OCI-LY1 (cell line): Measurements from ENCODE around the gene CDH23.

ENCODE experiments used
- H2AFZ ChIP-seq: fragments of 200-600 bp; sonication (generic), shearing (Covaris generic); 2 replicates; pipeline ENCODE4 v1.6.0; 2014; ENCODE audit warnings: antibody characterized with exemption, mild to moderate bottlenecking, low read length
- H3F3A ChIP-seq: fragments of 200-600 bp; sonication (generic), shearing (Covaris generic); 2 replicates; pipeline ENCODE4 v1.6.0; 2014; ENCODE audit warnings: mild to moderate bottlenecking, antibody characterized with exemption, low read length, moderate library complexity; ENCODE audit not compliant: insufficient read depth
- H3K27ac ChIP-seq: fragments of 200-600 bp; sonication (generic); 2 replicates; pipeline ENCODE4 v1.5.1; 2014; ENCODE audit warnings: low read length, mixed run types, mild to moderate bottlenecking, low read depth; ENCODE audit not compliant: poor library complexity, severe bottlenecking
- H3K27me3 ChIP-seq: fragments of 200-600 bp; sonication (generic); 2 replicates; pipeline ENCODE4 v1.6.0; 2014; ENCODE audit warnings: antibody characterized with exemption, mild to moderate bottlenecking, low read length, moderate library complexity; ENCODE audit not compliant: insufficient read depth
- H3K36me3 ChIP-seq: fragments of 200-600 bp; sonication (generic); 2 replicates; pipeline ENCODE4 v1.6.1; 2014; ENCODE audit warnings: mild to moderate bottlenecking, antibody characterized with exemption, low read length, moderate library complexity, mixed read lengths; ENCODE audit not compliant: insufficient read depth
- H3K4me1 ChIP-seq: fragments of 200-600 bp; sonication (generic); 2 replicates; pipeline ENCODE4 v1.5.1; 2014; ENCODE audit warnings: mild to moderate bottlenecking, low read length, moderate library complexity; ENCODE audit not compliant: insufficient read depth, severe bottlenecking
- H3K4me2 ChIP-seq: fragments of 200-600 bp; sonication (generic), shearing (Covaris generic); 2 replicates; pipeline ENCODE4 v1.6.1; 2014; ENCODE audit warnings: low read length
- H3K4me3 ChIP-seq: fragments of 200-600 bp; sonication (generic); 2 replicates; pipeline ENCODE4 v1.5.1; 2014; ENCODE audit warnings: low read length, low read depth, mild to moderate bottlenecking, mixed read lengths; ENCODE audit not compliant: poor library complexity, severe bottlenecking
- H3K79me2 ChIP-seq: fragments of 200-600 bp; shearing (Covaris generic); 2 replicates; pipeline ENCODE4 v1.6.1; 2016; ENCODE audit warnings: mixed run types, low read length, mixed read lengths; ENCODE audit not compliant: insufficient read depth
- H3K9ac ChIP-seq: fragments of 200-600 bp; sonication (generic), shearing (Covaris generic); 2 replicates; pipeline ENCODE4 v1.6.1; 2014; ENCODE audit warnings: mild to moderate bottlenecking, low read length, mixed read lengths
- H3K9me2 ChIP-seq: fragments of 200-600 bp; sonication (generic), shearing (Covaris generic); 2 replicates; pipeline ENCODE4 v1.6.1; 2014; ENCODE audit warnings: low read depth, mild to moderate bottlenecking, low read length, mixed read lengths
- H3K9me3 ChIP-seq: fragments of 200-600 bp; shearing (Covaris generic); 2 replicates; pipeline ENCODE4 v1.6.1; 2014; ENCODE audit warnings: low read length, mixed read lengths
- H4K20me1 ChIP-seq: fragments of 200-600 bp; sonication (generic), shearing (Covaris generic); 2 replicates; pipeline ENCODE4 v1.6.0; 2016; ENCODE audit warnings: mild to moderate bottlenecking, low read length; ENCODE audit not compliant: insufficient read depth
- EZH2 ChIP-seq: fragments of 200-600 bp; sonication (generic), shearing (Covaris generic); IDR thresholded peaks from 2 replicates; pipeline ENCODE4 v1.8.0; 2017; ENCODE audit warnings: borderline replicate concordance, mixed run types, mild to moderate bottlenecking, antibody characterized with exemption, low read length, moderate library complexity, mixed read lengths
- TF ChIP-seq, protein P1 (sequence below): fragments of 200-600 bp; sonication (generic), shearing (Covaris generic); IDR thresholded peaks from 2 replicates; pipeline ENCODE4 v1.5.1; 2017; ENCODE audit warnings: mild to moderate bottlenecking, antibody characterized with exemption, low read length, moderate library complexity, mixed read lengths

CDH23 gene

GRCh38 chr10:71474702-71475242 lies 78.1 kb downstream of the CDH23 start:
- no peaks in the 10 kb centered on the region for H3K9me3 ChIP-seq
- H3K9ac ChIP-seq, result no peak overlapping the region
- H3K9me2 ChIP-seq, result no peaks in the 10 kb centered on the region
- no peaks in the 10 kb centered on the region for H3K79me2 ChIP-seq
- H3K4me3 ChIP-seq, result no peak overlapping the region
- H3K4me2 ChIP-seq, result no peak overlapping the region
- no peaks in the 10 kb centered on the region for H3K4me1 ChIP-seq
- peaks cover 6% of the 10 kb centered on the region; the same call in 1 of the 2 replicates for H3K27me3 ChIP-seq
- H3F3A ChIP-seq, result no peaks in the 10 kb centered on the region
- no peaks in the 10 kb centered on the region for H3K36me3 ChIP-seq
- TF ChIP-seq, protein P1, sequence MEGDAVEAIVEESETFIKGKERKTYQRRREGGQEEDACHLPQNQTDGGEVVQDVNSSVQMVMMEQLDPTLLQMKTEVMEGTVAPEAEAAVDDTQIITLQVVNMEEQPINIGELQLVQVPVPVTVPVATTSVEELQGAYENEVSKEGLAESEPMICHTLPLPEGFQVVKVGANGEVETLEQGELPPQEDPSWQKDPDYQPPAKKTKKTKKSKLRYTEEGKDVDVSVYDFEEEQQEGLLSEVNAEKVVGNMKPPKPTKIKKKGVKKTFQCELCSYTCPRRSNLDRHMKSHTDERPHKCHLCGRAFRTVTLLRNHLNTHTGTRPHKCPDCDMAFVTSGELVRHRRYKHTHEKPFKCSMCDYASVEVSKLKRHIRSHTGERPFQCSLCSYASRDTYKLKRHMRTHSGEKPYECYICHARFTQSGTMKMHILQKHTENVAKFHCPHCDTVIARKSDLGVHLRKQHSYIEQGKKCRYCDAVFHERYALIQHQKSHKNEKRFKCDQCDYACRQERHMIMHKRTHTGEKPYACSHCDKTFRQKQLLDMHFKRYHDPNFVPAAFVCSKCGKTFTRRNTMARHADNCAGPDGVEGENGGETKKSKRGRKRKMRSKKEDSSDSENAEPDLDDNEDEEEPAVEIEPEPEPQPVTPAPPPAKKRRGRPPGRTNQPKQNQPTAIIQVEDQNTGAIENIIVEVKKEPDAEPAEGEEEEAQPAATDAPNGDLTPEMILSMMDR, result no peak
- no peak for TF ChIP-seq EZH2
- no peak overlapping the region for H3K27ac ChIP-seq
- no peak overlapping the region for H2AFZ ChIP-seq
- no peaks in the 10 kb centered on the region for H4K20me1 ChIP-seq

GRCh38 chr10:71475243-71475871 lies 78.6 kb downstream of the CDH23 start:
- H3K9me2 ChIP-seq, result no peaks in the 10 kb centered on the region
- H3K4me1 ChIP-seq, result no peaks in the 10 kb centered on the region
- peaks cover 6% of the 10 kb centered on the region; the same call in 1 of the 2 replicates for H3K27me3 ChIP-seq
- no peak overlapping the region for H2AFZ ChIP-seq
- no peaks in the 10 kb centered on the region for H4K20me1 ChIP-seq
- no peak overlapping the region for H3K27ac ChIP-seq
- TF ChIP-seq, protein P1, result no peak
- TF ChIP-seq EZH2, result no peak
- no peak overlapping the region for H3K4me2 ChIP-seq
- H3F3A ChIP-seq, result no peaks in the 10 kb centered on the region
- H3K9me3 ChIP-seq, result no peaks in the 10 kb centered on the region
- no peak overlapping the region for H3K9ac ChIP-seq
- no peaks in the 10 kb centered on the region for H3K36me3 ChIP-seq
- H3K79me2 ChIP-seq, result no peaks in the 10 kb centered on the region
- H3K4me3 ChIP-seq, result no peak overlapping the region

GRCh38 chr10:71476228-71477011 lies 79.7 kb downstream of the CDH23 start:
- H4K20me1 ChIP-seq, result no peaks in the 10 kb centered on the region
- H3F3A ChIP-seq, result no peaks in the 10 kb centered on the region
- no peaks in the 10 kb centered on the region for H3K36me3 ChIP-seq
- no peaks in the 10 kb centered on the region for H3K9me2 ChIP-seq
- no peak overlapping the region for H2AFZ ChIP-seq
- H3K9ac ChIP-seq, result no peak overlapping the region
- no peak overlapping the region for H3K4me2 ChIP-seq
- peaks cover 6% of the 10 kb centered on the region; the same call in 1 of the 2 replicates for H3K27me3 ChIP-seq
- no peak overlapping the region for H3K27ac ChIP-seq
- no peak for TF ChIP-seq EZH2
- TF ChIP-seq, protein P1, result no peak
- no peaks in the 10 kb centered on the region for H3K9me3 ChIP-seq
- no peaks in the 10 kb centered on the region for H3K79me2 ChIP-seq
- no peak overlapping the region for H3K4me3 ChIP-seq
- H3K4me1 ChIP-seq, result no peaks in the 10 kb centered on the region
